Activated T-helper 1 cell treated with anti-CD3 and anti-CD28 coated beads, Interleukin-2, amount 50 U/mL, for 16 hours (primary cell): ENCODE measurements around the gene USH1C.

Experiments used
- DNase-seq, 2 donors: peaks; one replicate each; pipeline ENCODE4 v3.0.0-alpha.2; 2020; ENCODE audit warnings: low read depth in 1 of 2, low spot score in 1 of 2

USH1C gene

GRCh38 chr11:17550450-17551346, 6.5 kb upstream of the USH1C start:
- DNase-seq, result no peak

- DNase-seq, result no peak
Measured at GRCh38 chr11:17548444-17548843, 4.2 kb upstream of the USH1C start.

GRCh38 chr11:17547932-17548331, 3.7 kb upstream of the USH1C start:
- no peak for DNase-seq

GRCh38 chr11:17547051-17547577, 2.9 kb upstream of the USH1C start, which contains the start of gene OTOG:
OTOG (plus strand) TSS chr11:17547259; CDS start chr11:17547373, 114 bp downstream.
- no peak for DNase-seq

GRCh38 chr11:17546240-17546639, 2.0 kb upstream of the USH1C start:
- no peak for DNase-seq

GRCh38 chr11:17543574-17544180, 539 bp downstream of the USH1C start:
- DNase-seq, result no peak

- no peak for DNase-seq
Measured at GRCh38 chr11:17543041-17543440, 1.2 kb downstream of the USH1C start.

- no peak for DNase-seq
Measured at GRCh38 chr11:17542249-17542648, 2.0 kb downstream of the USH1C start.

- DNase-seq, result no peak
Measured at GRCh38 chr11:17541330-17541885, 2.8 kb downstream of the USH1C start.

- DNase-seq, result no peak
Measured at GRCh38 chr11:17540807-17541206, 3.4 kb downstream of the USH1C start.

GRCh38 chr11:17538731-17539130, 5.5 kb downstream of the USH1C start:
- no peak for DNase-seq

- no peak for DNase-seq
Measured at GRCh38 chr11:17538054-17538453, 6.2 kb downstream of the USH1C start.

GRCh38 chr11:17537261-17537660, 7.0 kb downstream of the USH1C start:
- DNase-seq, result no peak

GRCh38 chr11:17535488-17535887, 8.7 kb downstream of the USH1C start:
- DNase-seq, result no peak

- no peak for DNase-seq
Measured at GRCh38 chr11:17533778-17534415, 10.3 kb downstream of the USH1C start.

- no peak for DNase-seq
Measured at GRCh38 chr11:17533341-17533740, 10.9 kb downstream of the USH1C start.

- no peak for DNase-seq
Measured at GRCh38 chr11:17532784-17533183, 11.4 kb downstream of the USH1C start.

- no peak for DNase-seq
Measured at GRCh38 chr11:17531636-17532113, 12.5 kb downstream of the USH1C start.

GRCh38 chr11:17531071-17531600, 13.1 kb downstream of the USH1C start:
- no peak for DNase-seq

- DNase-seq, result no peak
Measured at GRCh38 chr11:17529844-17530185, 14.4 kb downstream of the USH1C start.
